H1 (cell line): Measurements from ENCODE around the gene E2F1. TPM values are rescaled to one million over a fixed set of nuclear protein-coding genes. Genes with fewer than 3 reads are reported as not detected.
A peak's percentile ranks its signal among the peaks of the same experiment; 100 is the strongest.

Experiments used
- BACH1 ChIP-seq: IDR thresholded peaks from 2 replicates; pipeline ENCODE4 v1.6.1; 2012; ENCODE audit warnings: low read length, improper control_type of control experiment
- CBX5 ChIP-seq: fragments of 300-800, 300-1000 bp; sonication (generic); IDR thresholded peaks from 2 replicates; pipeline ENCODE4 v1.7.1; 2016; ENCODE audit warnings: antibody characterized with exemption, low read length, low read depth
- EGR1 ChIP-seq: IDR thresholded peaks from 2 replicates; pipeline ENCODE4 v1.6.1; 2011; ENCODE audit warnings: low read depth, low read length, borderline replicate concordance
- RAD21 ChIP-seq, 2 experiments: IDR thresholded peaks in 1 of 2; conservative IDR thresholded peaks in 1 of 2; 2 replicates each; pipeline ENCODE4 v1.6.1; 2011; ENCODE audit warnings: low read depth in 2 of 2, low read length in 2 of 2, improper control_type of control experiment in 1 of 2, inconsistent platforms in 1 of 2, mild to moderate bottlenecking in 1 of 2, moderate library complexity in 1 of 2
- SP2 ChIP-seq: IDR thresholded peaks from 2 replicates; pipeline ENCODE4 v1.6.1; 2012; ENCODE audit warnings: mild to moderate bottlenecking, low read length, inconsistent platforms
- TAF1 ChIP-seq: IDR thresholded peaks from 2 replicates; pipeline ENCODE4 v1.6.1; 2011; ENCODE audit warnings: mild to moderate bottlenecking, low read depth, low read length
- polyA plus RNA-seq, 7 experiments: library from polyadenylated mRNA; depleted of rRNA in 3 of 7; stranded (reverse) in 5 of 7; unstranded in 2 of 7; fragments of >200 nt in 5 of 7; fragments of 200-250 nt in 2 of 7; gene quantifications; 1 replicate in 5 of 7; 2 replicates in 1 of 7; 4 replicates in 1 of 7; pipeline versions ENCODE4 v1.2.1 to v1.2.3, GENCODE V29; 2011 to 2013; ENCODE audit warnings: missing spikeins in 2 of 7, mixed read lengths in 2 of 7
- total RNA-seq: library from RNA; stranded (reverse); fragmentation: NEBNext Ultra II Directional; extraction: Animal tissue kit (Norgen Biotek cat#: 25700); gene quantifications from 2 replicates; pipeline ENCODE4 v1.2.1, GENCODE V29; 2021
- TF ChIP-seq, protein P1 (sequence below): fragments of 300-600 bp; sonication (generic); IDR thresholded peaks from 2 replicates; pipeline ENCODE4 v1.7.1; 2012; ENCODE audit warnings: low read length, moderate library complexity, mild to moderate bottlenecking, inconsistent platforms; ENCODE audit not compliant: insufficient replicate concordance
- TF ChIP-seq, protein P2 (sequence below): IDR thresholded peaks from 2 replicates; pipeline ENCODE4 v1.6.1; 2011; ENCODE audit warnings: low read depth, mild to moderate bottlenecking, low read length; ENCODE audit not compliant: insufficient read depth

Gene E2F1
- total and polyA plus RNA-seq, 2 of the 8 experiments (the other 6 are each of a cell fraction or from before 2014, with no cell fraction given): 33.4 to 35.8 TPM

DNA sequence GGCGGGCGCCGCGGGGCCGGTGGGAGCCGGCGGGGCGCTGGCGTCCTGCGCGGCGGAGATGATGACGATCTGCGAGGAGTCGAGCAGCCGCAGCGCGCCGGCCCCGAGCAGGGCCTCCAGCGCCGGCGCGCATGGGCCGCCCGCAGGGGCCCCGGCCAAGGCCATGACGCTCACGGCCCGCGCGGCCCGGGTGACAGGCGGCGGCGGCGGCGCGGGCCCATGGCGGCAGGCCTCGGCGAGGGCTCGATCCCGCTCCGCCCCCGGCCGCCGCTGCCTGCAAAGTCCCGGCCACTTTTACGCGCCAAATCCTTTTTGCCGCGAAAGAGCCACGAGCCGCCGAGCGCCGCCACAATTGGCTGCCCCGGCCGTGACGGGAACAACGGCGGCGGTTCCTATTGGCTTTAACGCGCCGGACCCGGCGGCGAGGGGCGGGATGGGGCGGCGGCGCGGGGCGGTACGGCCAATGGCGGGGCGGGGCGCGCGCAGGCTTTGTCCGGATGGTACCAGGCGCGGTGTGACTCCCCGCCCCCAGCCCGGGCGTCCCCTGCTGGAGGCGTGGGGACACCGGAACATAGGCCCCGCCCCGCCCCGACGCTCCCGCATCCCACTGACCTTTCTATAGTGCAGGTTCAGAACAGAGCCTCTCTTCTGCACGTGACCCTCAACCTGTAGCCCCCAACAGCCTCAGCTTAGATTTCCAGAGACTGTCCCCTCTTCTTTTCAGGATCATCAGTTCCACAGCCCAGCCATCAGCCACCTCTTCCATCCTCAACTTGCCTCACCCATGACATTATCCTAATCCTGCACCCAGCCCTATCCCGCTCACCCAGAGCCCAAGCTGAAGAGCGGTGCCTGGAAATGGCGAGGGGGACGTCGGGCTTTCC lies at the start of gene E2F1 (continued):
- TF ChIP-seq, protein P1, sequence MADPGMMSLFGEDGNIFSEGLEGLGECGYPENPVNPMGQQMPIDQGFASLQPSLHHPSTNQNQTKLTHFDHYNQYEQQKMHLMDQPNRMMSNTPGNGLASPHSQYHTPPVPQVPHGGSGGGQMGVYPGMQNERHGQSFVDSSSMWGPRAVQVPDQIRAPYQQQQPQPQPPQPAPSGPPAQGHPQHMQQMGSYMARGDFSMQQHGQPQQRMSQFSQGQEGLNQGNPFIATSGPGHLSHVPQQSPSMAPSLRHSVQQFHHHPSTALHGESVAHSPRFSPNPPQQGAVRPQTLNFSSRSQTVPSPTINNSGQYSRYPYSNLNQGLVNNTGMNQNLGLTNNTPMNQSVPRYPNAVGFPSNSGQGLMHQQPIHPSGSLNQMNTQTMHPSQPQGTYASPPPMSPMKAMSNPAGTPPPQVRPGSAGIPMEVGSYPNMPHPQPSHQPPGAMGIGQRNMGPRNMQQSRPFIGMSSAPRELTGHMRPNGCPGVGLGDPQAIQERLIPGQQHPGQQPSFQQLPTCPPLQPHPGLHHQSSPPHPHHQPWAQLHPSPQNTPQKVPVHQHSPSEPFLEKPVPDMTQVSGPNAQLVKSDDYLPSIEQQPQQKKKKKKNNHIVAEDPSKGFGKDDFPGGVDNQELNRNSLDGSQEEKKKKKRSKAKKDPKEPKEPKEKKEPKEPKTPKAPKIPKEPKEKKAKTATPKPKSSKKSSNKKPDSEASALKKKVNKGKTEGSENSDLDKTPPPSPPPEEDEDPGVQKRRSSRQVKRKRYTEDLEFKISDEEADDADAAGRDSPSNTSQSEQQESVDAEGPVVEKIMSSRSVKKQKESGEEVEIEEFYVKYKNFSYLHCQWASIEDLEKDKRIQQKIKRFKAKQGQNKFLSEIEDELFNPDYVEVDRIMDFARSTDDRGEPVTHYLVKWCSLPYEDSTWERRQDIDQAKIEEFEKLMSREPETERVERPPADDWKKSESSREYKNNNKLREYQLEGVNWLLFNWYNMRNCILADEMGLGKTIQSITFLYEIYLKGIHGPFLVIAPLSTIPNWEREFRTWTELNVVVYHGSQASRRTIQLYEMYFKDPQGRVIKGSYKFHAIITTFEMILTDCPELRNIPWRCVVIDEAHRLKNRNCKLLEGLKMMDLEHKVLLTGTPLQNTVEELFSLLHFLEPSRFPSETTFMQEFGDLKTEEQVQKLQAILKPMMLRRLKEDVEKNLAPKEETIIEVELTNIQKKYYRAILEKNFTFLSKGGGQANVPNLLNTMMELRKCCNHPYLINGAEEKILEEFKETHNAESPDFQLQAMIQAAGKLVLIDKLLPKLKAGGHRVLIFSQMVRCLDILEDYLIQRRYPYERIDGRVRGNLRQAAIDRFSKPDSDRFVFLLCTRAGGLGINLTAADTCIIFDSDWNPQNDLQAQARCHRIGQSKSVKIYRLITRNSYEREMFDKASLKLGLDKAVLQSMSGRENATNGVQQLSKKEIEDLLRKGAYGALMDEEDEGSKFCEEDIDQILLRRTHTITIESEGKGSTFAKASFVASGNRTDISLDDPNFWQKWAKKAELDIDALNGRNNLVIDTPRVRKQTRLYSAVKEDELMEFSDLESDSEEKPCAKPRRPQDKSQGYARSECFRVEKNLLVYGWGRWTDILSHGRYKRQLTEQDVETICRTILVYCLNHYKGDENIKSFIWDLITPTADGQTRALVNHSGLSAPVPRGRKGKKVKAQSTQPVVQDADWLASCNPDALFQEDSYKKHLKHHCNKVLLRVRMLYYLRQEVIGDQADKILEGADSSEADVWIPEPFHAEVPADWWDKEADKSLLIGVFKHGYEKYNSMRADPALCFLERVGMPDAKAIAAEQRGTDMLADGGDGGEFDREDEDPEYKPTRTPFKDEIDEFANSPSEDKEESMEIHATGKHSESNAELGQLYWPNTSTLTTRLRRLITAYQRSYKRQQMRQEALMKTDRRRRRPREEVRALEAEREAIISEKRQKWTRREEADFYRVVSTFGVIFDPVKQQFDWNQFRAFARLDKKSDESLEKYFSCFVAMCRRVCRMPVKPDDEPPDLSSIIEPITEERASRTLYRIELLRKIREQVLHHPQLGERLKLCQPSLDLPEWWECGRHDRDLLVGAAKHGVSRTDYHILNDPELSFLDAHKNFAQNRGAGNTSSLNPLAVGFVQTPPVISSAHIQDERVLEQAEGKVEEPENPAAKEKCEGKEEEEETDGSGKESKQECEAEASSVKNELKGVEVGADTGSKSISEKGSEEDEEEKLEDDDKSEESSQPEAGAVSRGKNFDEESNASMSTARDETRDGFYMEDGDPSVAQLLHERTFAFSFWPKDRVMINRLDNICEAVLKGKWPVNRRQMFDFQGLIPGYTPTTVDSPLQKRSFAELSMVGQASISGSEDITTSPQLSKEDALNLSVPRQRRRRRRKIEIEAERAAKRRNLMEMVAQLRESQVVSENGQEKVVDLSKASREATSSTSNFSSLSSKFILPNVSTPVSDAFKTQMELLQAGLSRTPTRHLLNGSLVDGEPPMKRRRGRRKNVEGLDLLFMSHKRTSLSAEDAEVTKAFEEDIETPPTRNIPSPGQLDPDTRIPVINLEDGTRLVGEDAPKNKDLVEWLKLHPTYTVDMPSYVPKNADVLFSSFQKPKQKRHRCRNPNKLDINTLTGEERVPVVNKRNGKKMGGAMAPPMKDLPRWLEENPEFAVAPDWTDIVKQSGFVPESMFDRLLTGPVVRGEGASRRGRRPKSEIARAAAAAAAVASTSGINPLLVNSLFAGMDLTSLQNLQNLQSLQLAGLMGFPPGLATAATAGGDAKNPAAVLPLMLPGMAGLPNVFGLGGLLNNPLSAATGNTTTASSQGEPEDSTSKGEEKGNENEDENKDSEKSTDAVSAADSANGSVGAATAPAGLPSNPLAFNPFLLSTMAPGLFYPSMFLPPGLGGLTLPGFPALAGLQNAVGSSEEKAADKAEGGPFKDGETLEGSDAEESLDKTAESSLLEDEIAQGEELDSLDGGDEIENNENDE: no peak
- TF ChIP-seq, protein P2, sequence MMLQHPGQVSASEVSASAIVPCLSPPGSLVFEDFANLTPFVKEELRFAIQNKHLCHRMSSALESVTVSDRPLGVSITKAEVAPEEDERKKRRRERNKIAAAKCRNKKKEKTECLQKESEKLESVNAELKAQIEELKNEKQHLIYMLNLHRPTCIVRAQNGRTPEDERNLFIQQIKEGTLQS: no peak
- peak in 1 of 2 experiments; percentile 2; a peak in 1 of 4 replicates for TF ChIP-seq RAD21 (IDR thresholded peaks at IDR 0.05 in 1 of 2, conservative IDR thresholded peaks at IDR 0.05 in 1 of 2; ENCODE audit: low read depth in 2 of 2, low read length in 2 of 2)
- peak; percentile 21; the same call in 1 of the 2 replicates for TF ChIP-seq SP2
- TF ChIP-seq BACH1: no peak
- TF ChIP-seq CBX5: no peak
- no peak for TF ChIP-seq EGR1
- peak; percentile 88 for TF ChIP-seq TAF1
